DMS79 (cell line): ENCODE results near the gene SLC7A7.
"Not testable (repeated sequence)": the region's sequence is repeated elsewhere in the genome, so short reads cannot be mapped to it uniquely, and the experiment has no call there.

Experiments used
- DNase-seq: peaks from one replicate; lab custom pipeline; 2025; lab: John Stamatoyannopoulos, UW

The SLC7A7 gene

GRCh38 chr14:22843123-22843925 is 28.1 kb upstream of the SLC7A7 start:
- no peak for DNase-seq

- DNase-seq: no peak
Observed at GRCh38 chr14:22842211-22843122, 27.2 kb upstream of the SLC7A7 start.

GRCh38 chr14:22841769-22842168 is 26.5 kb upstream of the SLC7A7 start:
- DNase-seq: no peak

- DNase-seq: no peak
Observed at GRCh38 chr14:22841311-22841710, 26.1 kb upstream of the SLC7A7 start.

DNA sequence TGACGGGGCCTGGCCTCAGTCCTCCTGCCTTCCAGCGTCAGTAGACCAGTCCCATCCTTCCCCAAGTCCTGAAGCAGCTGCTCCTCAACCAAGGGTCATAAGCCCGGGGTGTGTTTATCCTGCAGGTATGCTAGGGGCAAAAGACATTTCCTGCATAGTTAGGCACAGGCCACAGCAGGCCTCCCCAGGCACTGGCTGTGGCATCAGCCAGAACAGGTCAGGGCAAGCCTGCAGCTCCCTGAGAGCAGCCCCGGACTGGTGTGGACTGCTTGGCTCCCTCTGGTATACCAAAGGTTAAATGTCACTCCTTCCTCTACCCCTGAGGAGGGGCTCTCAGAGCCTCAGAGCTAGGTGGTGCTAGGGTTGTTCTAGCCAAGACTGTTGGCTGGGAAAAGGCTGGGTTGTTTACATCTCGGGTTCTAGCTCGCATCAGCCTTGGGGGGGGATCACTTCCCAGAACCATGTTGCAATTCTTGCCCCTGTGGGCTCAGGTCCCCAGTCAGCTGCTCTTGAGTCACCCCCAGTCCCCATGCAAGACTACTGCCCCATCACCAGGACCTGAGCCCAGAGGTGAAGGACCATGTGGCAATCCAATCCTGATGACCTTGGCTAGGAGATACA is 24.0 kb upstream of the SLC7A7 start:
- DNase-seq: no peak

- no peak for DNase-seq
Observed at GRCh38 chr14:22838631-22839041, 23.4 kb upstream of the SLC7A7 start.

DNA sequence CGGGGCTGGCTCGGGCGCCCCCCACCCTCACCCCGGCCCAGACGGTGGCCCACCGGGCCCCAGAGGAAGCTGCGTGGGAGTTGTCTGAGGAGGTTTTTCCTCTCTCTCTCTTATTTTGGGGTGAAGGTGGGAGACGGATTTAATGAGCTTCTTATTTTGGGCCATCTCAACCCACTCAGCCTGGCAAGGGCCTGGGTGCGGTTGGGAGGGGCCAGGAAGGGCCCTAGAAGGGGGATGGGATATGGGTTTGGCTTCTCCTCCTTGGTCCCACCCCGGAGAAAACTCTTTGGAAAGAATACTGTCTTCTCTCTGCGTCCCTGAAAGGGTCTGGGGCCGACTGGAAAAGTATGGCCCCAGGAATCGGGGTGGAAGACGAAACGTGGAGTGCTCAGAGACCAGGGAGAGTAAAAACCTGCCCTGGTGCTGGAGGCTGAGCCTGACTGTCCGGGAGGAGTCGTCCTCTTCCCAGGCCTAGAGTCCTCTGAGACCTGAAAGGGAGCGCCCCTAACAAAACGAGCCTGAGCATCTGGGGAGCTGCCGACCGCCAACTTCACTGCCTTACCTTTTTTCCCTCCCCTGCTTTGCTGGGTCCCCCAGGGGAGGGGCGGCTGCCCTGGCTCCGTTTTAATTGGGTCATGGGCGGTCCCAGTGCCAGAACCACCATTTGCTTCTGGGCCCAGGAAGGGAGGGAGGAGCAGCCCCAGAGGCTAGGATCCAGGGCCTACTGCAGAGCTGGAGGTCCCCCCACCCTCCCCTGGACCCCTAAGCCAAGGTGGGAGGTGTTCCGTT is 22.7 kb upstream of the SLC7A7 start:
- no peak for DNase-seq

DNA sequence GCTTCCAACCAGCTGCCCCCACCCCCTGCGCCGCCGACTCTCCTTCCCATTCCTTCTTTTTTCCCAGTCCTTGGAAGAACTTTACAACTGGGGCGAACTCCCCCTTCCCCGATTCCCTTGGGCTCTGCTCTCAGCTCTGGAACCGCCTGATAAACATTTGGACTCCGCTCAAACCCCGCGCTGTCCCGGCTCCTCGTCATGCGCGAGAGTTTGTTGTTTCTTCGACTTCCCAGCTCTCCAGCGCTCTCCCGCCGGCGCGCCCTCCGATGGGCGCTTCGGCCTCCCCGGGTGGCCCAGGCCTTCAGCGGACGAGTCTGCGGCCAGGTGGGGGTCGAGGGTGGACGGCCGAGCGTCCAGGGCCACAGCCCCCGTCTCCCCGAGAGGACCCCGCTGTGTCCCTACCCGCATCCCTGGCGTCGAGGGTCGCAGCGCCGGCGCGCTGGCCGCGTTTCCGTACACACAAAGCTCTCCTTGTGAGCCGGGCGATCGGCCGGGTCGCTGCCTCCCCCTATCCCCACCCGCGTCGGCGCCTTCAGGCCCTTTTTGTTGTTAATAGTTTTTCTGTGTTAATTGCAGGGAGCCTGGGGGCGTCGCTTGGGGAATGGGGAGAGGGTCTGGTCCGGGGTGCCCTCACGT is 22.0 kb upstream of the SLC7A7 start:
- peak; percentile 31 for DNase-seq

- peak; percentile 18 for DNase-seq
Observed at GRCh38 chr14:22836301-22837113, 21.3 kb upstream of the SLC7A7 start, which contains the start of gene MMP14. TSS of gene MMP14 (plus strand) at chr14:22836585. CDS start at chr14:22836818, 233 bp downstream.

GRCh38 chr14:22835505-22835904 is 20.3 kb upstream of the SLC7A7 start:
- no peak for DNase-seq

GRCh38 chr14:22830443-22831010 is 15.3 kb upstream of the SLC7A7 start:
- DNase-seq: no peak

DNA sequence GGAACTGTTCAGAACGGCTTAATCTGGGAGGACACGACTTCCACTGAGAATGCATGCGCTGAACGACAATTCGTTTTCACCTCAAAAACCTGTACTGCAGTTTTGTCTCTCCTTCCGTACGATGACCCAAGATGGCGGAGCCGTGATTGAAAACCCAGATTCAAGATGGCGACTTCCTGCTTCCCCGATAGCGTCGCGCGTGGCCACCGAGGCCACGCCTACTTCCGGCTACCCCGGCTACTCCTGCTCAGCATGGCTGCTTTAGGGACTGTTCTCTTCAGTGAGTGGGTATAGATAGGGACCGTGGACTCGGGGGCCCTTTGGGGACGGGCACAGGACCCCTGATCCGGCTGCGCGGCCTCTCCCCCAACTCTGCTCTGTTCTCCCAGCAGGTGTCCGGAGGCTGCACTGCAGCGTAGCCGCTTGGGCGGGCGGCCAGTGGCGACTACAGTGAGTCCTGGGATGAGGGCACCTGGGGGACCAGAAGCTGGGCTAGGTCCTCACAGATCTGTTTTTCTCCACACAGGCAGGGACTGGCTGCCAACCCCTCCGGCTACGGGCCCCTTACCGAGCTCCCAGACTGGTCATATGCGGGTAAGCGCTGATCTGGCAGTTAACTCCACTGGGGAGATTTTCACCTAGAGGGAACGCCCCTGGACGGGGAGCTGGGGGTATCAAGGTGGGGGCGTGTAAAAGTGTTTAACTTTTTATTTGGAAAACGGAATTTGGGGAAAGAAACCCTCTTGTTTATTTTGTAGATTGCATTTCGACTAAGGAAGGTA is 14.6 kb upstream of the SLC7A7 start, which contains the start of gene MRPL52:
Gene MRPL52, plus strand, starts transcription at position 227 of the 782 bp plus-strand sequence. Its CDS starts 26 bp downstream, at position 253.
- DNase-seq: peak; percentile 93

GRCh38 chr14:22829076-22829660 is 13.9 kb upstream of the SLC7A7 start:
- DNase-seq: not testable (repeated sequence)

DNA sequence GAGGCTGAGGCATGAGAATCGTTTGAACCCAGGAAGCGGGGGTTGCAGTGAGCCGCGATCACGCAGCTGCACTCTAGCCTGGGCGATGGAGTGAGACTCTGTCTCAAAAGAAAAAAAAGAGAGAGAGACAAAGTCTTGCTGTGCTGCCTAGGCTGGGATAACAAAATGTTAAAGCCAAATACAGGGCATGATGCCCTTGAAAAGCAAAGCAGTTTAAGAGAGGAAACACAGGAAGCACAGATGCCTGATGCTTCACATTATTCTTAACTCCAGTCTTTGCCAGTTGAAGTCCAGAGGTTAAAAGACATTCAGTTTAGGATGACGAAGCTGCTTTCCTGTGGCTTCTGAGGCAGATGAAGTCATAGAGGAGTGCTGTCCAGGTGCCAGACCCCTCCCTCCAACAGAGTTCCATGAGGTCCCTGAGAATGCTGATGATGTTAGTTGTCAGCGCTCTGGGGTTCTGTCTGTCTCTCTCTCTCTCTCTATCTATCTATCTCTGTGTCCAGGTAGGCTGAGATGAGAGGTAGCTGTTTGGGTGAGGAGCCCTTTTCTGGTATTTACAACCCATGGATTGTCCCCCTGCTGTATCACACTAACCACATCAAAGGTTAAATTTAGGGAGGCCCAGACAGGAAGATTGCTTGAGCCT is 9.6 kb upstream of the SLC7A7 start:
- no peak for DNase-seq

- DNase-seq: no peak
Observed at GRCh38 chr14:22822571-22823098, 7.4 kb upstream of the SLC7A7 start.

DNA sequence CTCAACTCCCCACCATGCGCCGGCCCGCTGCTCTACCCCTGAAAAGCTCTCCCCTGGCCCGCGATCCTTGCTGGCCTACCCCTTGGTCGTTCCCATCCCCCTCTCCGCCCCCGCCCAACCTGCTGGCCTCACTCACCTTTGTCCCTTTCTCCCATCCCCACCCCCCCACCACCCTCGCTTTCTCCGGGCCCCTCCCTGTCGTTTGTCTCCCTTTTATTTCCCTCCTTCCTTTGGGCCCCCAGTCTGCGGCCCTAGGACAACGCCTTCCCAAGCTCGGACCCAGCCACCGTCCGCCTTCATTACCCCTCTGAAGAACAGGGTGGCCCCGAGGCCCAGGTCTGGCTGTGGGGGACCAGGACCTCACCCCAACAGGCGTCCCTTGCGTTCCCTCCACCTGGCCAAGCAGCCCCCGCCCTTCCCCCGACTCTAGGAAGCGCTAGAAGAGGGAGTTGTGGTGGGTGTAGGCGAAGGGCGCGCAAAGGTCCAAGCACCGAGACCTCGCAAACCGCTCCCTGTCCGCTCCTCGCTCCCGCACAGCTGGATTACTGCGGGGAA is 6.9 kb upstream of the SLC7A7 start:
- DNase-seq: no peak
